ENCODE data around the gene BTLA. TPM values are rescaled to one million over a fixed set of nuclear protein-coding genes. Genes with fewer than 3 reads are reported as not detected.

The BTLA gene
- total and polyA plus RNA-seq, 2 of the 8 experiments (the other 6 are each of a cell fraction or from before 2014, with no cell fraction given) = not detected

GRCh38 chr3:112416391-112417212 is 82.7 kb downstream of the BTLA start (continued):
- no peak for TF ChIP-seq KDM5A (IDR thresholded peaks at IDR 0.05; ENCODE audit: low read length)
- TF ChIP-seq TAF7 (optimal IDR thresholded peaks at IDR 0.05; ENCODE audit: borderline replicate concordance, low read depth, low read length) = no peak

Measured in H1 (cell line).